GM12865 (cell line): ENCODE results near the gene NT5C3A.
"Not testable (repeated sequence)": the region's sequence is repeated elsewhere in the genome, so short reads cannot be mapped to it uniquely, and the experiment has no call there.

ENCODE experiments used
- DNase-seq: peaks from one replicate; pipeline ENCODE4 v3.0.0; 2010; ENCODE audit warnings: low read depth
- H3K4me3 ChIP-seq: 2 replicates; pipeline ENCODE4 v1.5.1; 2011; ENCODE audit warnings: mild to moderate bottlenecking, low read depth, low read length, control low read depth
- CTCF ChIP-seq: IDR thresholded peaks from 2 replicates; pipeline ENCODE4 v1.5.1; 2011; ENCODE audit warnings: low read length, control low read depth, low read depth, inconsistent platforms; ENCODE audit not compliant: insufficient read depth; ENCODE audit errors: missing control alignments

NT5C3A gene

DNA sequence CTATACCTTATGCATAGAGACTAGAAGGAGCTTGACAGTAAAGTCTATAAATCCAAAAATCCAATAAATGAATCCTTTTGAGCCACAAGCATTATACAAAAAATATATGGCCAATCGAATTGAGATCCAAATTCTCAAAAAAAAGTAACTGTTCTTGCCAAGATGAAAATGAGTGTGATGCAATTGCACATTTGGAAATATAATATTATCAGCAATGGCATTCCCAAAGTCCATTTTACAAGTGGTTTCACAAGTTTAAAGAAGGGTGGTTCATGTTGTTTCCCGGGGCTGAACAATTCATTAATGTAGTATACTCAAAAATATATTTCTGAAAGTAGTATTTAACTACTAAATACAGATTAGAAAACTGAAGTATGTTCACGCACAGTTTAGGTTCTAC lies 39.3 kb upstream of the NT5C3A start:
- TF ChIP-seq CTCF, result no peak
- no peak overlapping the region for H3K4me3 ChIP-seq
- DNase-seq, result no peak

DNA sequence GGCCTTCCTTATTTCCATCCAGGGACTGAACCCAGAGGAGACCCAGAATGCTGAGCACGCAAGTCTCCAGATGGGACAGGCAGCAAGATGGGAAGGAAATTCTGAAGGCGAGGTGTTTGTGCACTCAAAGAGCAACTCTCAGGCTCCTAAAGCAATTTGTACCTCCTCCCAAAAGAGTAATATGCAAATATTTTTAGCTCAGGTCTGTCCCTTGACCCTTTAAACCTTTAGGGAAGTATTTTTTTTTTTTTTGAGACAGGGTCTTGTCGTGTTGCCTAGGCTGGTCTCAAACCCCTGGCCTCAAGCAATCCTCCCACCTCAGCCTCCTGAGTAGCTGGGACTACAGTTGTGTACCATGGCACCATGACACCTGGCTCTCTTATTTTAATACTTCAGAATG lies 38.2 kb upstream of the NT5C3A start:
- no peak for TF ChIP-seq CTCF
- H3K4me3 ChIP-seq, result no peak overlapping the region
- no peak for DNase-seq

GRCh38 chr7:33099154-33099940 lies 36.8 kb upstream of the NT5C3A start:
- TF ChIP-seq CTCF, result no peak
- no peak for DNase-seq
- no peak overlapping the region for H3K4me3 ChIP-seq

DNA sequence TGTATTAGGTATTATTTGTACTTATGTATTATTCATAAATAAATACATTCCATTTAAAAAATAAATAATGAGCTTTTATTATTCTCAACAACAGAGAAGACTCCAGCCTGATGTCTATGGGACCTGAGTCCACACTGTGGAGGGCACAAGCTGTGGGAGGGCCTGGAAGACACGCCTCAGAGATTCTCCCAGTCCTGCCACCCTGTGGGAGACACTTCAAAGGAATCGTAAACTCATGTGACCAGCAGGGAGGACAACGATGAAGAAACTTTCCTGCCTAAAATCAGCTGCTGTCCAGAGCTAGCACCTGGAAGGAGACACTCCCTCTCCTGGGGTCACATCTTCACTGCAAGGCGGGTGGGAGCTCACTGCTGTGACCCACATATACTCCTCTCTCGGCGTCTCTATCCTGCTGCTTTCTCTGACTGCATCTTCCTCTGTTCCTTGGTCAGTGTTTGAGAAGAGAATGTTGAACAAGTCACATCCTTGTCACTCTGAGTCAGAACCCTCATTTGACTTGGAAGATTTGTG lies 32.2 kb upstream of the NT5C3A start:
- not testable (repeated sequence) for DNase-seq, H3K4me3 ChIP-seq

DNA sequence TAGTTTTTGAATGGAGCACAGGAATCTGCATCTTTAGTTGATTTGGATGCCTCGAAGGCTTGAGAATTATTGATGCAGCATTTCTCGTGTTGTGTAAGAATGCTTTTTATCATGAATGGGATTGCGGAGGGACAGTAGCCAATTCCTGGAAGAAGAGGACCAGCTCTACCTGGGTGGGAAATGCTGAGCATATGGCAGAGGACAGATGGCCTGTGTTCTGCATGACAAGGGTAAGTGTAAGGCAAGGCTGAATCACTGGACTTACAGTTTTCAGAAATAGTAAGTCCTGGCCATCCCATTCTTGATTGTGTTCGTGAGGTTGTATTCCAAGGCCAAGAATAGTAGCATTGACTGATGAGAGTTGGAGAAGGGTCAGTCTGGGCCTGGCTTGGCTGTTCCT lies 30.7 kb upstream of the NT5C3A start:
- no peak for DNase-seq
- TF ChIP-seq CTCF, result no peak
- no peak overlapping the region for H3K4me3 ChIP-seq

GRCh38 chr7:33091641-33092191 lies 29.1 kb upstream of the NT5C3A start:
- no peak for DNase-seq
- no peak for TF ChIP-seq CTCF
- H3K4me3 ChIP-seq, result no peak overlapping the region

GRCh38 chr7:33091111-33091531 lies 28.5 kb upstream of the NT5C3A start:
- DNase-seq, result no peak

More at GRCh38 chr7:33091111-33091531, 28.5 kb upstream of the NT5C3A start:
- no peak overlapping the region for H3K4me3 ChIP-seq
- no peak for TF ChIP-seq CTCF
